ENCODE data around the gene HOXD11.
A peak's percentile ranks its signal among the peaks of the same experiment; 100 is the strongest.

Gene HOXD11

DNA sequence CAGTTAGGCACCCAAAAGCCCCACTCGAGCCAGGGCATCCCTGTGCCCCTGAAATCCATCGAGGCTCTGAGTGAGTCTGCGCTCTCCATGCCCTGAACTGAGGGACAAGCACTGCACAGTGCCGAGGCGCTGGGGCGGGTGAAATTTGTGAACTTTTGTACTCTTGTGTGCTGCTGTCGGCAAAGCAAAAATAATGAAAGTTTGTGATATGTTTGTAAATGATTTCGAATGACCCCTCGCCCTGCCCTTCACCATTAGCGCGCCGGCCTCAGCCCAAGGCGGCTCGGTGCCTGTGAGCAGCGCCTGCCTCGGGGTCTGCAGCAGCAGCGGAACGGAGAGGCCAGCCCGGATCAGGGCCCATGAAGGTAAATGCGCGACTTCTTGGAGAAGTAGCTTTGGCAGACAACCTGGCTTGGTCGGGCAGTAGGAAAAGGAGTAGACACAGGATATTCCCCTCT lies 42.4 kb downstream of the HOXD11 start:
- no peaks in the 10 kb centered on the region for H3K4me1 ChIP-seq (ENCODE audit: control insufficient read depth, insufficient read depth, low read length, poor library complexity, severe bottlenecking)
- H3K27ac ChIP-seq (ENCODE audit: low read depth, low read length, severe bottlenecking): no peak overlapping the region
- no peaks in the 10 kb centered on the region for H3K36me3 ChIP-seq (ENCODE audit: control insufficient read depth, insufficient read depth, low read length)
- H3K9me3 ChIP-seq (ENCODE audit: control insufficient read depth, low read length): no peaks in the 10 kb centered on the region
- 8 to 10% methylated on average over 21 to 22 of the region's 22 CpGs for WGBS, 2 experiments (ENCODE audit: insufficient coverage in 2 of 2)
- H3K4me3 ChIP-seq (ENCODE audit: extremely low read depth, insufficient read depth, low read length, poor library complexity, severe bottlenecking): no peak overlapping the region

DNA sequence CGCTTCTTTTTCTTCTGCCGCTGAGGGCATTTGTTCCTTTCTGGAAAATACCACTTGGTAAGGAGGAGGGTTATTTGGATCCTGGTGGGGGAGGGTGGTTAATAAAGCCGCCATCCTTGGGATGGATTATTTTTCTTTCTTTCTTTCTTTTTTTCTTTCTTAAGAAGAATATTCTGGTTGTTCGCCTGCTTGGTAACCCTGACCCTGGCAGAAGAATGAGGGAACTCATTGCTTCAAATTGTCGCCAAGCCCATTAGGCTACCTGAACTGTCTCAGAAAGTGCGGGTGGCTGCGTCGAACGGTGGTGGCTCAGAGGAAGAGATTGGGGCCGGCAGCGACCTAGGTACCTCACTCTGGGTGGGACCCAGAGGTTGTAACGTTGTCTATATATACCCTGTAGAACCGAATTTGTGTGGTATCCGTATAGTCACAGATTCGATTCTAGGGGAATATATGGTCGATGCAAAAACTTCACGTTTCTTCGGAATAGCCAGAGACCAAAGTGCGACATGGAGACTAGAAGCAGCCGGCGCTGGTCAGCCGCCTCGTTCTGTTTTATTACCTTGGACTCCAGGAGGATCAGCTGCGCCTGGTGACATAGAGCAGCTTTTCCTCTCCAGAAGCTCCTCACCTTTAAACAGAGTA lies 43.0 kb downstream of the HOXD11 start:
- H3K4me1 ChIP-seq (ENCODE audit: control insufficient read depth, insufficient read depth, low read length, poor library complexity, severe bottlenecking): no peaks in the 10 kb centered on the region
- no peaks in the 10 kb centered on the region for H3K36me3 ChIP-seq (ENCODE audit: control insufficient read depth, insufficient read depth, low read length)
- H3K9me3 ChIP-seq (ENCODE audit: control insufficient read depth, low read length): no peaks in the 10 kb centered on the region
- 11 to 14% methylated on average over 12 to 20 of the region's 24 CpGs for WGBS, 2 experiments (ENCODE audit: insufficient coverage in 2 of 2)
- H3K4me3 ChIP-seq (ENCODE audit: extremely low read depth, insufficient read depth, low read length, poor library complexity, severe bottlenecking): no peak overlapping the region
- H3K27ac ChIP-seq (ENCODE audit: low read depth, low read length, severe bottlenecking): no peak overlapping the region

DNA sequence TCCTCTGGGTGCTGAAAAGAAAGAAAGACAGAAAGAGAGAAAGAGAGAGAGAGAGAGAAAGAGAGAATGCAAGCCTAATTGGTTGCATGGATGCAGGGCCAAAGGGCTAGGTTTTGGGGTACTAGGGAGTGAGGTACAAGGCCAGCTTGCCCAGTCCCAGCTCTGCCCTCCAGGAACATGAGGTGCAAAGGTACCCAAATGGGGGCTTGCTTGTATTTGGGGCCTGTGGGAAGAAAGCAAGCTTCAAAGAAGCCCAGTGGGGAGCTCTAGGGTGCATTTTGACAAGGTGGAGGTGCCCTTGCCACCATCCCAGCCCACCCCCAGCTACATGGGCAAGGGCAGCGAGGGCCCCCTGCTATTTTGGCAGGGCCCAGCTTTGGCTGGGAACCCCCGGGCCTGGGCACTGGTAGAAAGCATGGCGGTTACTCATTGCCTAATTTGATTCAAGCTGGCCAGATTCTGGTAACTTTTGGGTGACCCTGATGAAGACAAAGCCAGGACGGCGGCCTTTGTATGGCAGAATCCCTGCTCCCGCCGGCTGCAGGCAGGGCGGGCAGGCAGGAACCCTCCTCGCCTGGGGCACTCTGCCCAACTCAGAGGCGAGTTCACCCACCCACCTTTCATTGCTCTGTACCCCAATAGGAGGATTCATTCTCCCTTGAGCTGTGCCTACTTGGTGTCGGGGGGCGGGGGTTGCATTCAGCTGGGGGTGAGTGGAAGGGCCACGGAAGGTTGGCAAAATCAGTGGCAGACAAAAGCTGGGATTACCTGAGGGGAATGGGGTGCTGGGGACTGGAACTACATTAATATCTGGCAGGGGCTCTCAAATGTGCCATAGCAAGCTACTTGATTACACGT lies 43.7 kb downstream of the HOXD11 start:
- Histone ChIP-seq H3K27ac (ENCODE audit: low read depth, low read length, severe bottlenecking) (no peak overlapping the region), H3K9me3 (ENCODE audit: control insufficient read depth, low read length) (no peaks in the 10 kb centered on the region), H3K36me3 (ENCODE audit: control insufficient read depth, insufficient read depth, low read length) (no peaks in the 10 kb centered on the region), H3K4me3 (ENCODE audit: extremely low read depth, insufficient read depth, low read length, poor library complexity, severe bottlenecking) (peak overlapping the region; percentile 0), H3K4me1 (ENCODE audit: control insufficient read depth, insufficient read depth, low read length, poor library complexity, severe bottlenecking) (no peaks in the 10 kb centered on the region)
- 18 to 19% methylated on average over 9 to 10 of the region's 14 CpGs for WGBS, 2 experiments (ENCODE audit: insufficient coverage in 2 of 2)

DNA sequence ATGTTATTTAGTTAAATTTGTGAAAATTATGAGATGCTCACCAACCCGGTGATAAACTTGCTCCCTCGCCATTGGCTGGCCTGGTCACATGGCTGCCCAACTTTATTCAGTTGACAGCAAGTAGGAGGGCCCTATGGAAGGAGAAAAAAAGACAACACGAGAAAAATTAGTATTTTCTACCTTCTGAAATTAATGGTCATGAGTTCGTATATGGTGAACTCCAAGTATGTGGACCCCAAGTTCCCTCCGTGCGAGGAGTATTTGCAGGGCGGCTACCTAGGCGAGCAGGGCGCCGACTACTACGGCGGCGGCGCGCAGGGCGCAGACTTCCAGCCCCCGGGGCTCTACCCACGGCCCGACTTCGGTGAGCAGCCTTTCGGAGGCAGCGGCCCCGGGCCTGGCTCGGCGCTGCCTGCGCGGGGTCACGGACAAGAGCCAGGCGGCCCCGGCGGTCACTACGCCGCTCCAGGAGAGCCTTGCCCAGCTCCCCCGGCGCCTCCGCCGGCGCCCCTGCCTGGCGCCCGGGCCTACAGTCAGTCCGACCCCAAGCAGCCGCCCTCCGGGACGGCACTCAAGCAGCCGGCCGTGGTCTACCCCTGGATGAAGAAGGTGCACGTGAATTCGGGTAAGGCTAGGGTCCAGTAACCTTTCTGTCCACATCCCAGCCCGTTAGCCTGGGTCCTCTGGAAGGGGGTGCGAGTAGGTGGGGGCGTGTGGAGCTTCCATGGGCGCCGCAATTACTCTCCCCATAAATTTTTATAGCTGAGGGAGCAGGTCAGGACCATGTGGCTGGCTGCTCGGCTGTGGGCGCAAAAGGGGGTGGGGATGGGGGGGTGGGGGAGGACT lies 44.6 kb downstream of the HOXD11 start, which contains the start of gene HOXD4:
Gene HOXD4, plus strand, starts transcription at position 109 of the 846 bp plus-strand sequence. Its CDS starts 84 bp downstream, at position 193.
- Histone ChIP-seq H3K4me1 (ENCODE audit: control insufficient read depth, insufficient read depth, low read length, poor library complexity, severe bottlenecking) (no peaks in the 10 kb centered on the region), H3K4me3 (ENCODE audit: extremely low read depth, insufficient read depth, low read length, poor library complexity, severe bottlenecking) (peak within 1 kb of the TSS; percentile 0), H3K9me3 (ENCODE audit: control insufficient read depth, low read length) (no peaks in the 10 kb centered on the region), H3K36me3 (ENCODE audit: control insufficient read depth, insufficient read depth, low read length) (no peaks in the 10 kb centered on the region), H3K27ac (ENCODE audit: low read depth, low read length, severe bottlenecking) (no peak within 1 kb of the TSS)
- WGBS, 2 experiments (ENCODE audit: insufficient coverage in 2 of 2): 2% methylated on average over 22 to 43 of the region's 55 CpGs

DNA sequence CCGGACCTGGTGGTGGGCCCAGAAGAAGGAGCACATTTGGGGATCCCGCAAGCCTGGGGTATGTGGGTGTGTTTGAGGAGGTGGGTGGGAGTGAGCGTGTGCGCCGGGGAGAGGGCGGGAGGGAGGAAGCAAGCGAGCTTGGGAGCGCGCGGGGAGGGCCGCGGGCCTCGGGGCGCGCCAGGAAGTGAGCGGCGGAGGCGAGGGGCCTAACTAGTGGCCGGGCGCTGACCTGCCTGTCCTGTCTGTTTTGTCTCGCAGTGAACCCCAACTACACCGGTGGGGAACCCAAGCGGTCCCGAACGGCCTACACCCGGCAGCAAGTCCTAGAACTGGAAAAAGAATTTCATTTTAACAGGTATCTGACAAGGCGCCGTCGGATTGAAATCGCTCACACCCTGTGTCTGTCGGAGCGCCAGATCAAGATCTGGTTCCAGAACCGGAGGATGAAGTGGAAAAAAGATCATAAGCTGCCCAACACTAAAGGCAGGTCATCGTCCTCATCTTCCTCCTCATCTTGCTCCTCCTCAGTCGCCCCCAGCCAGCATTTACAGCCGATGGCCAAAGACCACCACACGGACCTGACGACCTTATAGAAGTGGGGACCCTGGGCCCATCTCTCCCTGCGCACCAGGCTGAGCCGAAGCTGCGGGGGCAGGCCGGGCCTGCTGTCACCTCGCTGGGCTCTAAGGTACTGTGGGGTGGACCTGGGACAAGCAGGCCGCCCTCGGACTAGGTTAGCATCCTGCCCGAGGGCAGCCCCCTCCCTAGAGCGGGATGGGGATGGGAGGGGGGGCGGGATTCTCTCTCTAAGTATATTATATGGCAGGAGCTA lies 45.5 kb downstream of the HOXD11 start:
- H3K27ac ChIP-seq (ENCODE audit: low read depth, low read length, severe bottlenecking): no peak overlapping the region
- H3K36me3 ChIP-seq (ENCODE audit: control insufficient read depth, insufficient read depth, low read length): no peaks in the 10 kb centered on the region
- H3K4me1 ChIP-seq (ENCODE audit: control insufficient read depth, insufficient read depth, low read length, poor library complexity, severe bottlenecking): no peaks in the 10 kb centered on the region
- WGBS, 2 experiments (ENCODE audit: insufficient coverage in 2 of 2): 4 to 7% methylated on average over 28 to 29 of the region's 48 CpGs
- no peaks in the 10 kb centered on the region for H3K9me3 ChIP-seq (ENCODE audit: control insufficient read depth, low read length)
- no peak overlapping the region for H3K4me3 ChIP-seq (ENCODE audit: extremely low read depth, insufficient read depth, low read length, poor library complexity, severe bottlenecking)

DNA sequence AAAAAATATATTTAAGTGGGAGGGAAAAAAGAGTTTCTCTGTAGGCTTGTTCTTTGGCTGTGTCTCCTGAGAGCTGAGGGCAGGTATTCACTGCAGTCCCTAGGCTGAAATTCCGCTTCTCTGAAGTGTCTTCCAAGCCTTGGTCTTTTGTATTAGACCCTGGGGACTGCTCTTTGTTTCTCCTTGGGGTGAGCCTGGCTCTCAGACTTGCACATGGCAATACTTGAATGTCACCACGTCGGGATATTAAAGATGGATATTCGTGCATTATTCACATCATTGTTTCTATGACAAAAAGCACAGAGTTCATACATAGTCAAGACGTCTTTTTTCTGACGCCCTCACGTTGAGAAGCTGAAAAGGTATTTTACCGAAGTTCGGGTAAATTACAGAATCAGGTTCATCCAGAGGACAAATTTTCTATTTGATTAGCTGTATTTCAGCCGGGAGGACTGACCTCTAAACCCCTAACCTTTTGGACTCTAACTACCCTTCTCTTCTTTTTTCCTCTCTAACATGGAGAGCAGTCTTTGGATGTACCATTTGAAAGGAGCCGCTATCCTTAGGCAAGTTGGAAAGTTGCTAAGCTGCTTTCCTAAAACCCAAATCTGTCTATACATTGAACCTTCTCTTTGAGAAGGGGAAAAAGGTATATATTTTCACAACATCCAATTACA lies 47.6 kb downstream of the HOXD11 start:
- no peaks in the 10 kb centered on the region for H3K36me3 ChIP-seq (ENCODE audit: control insufficient read depth, insufficient read depth, low read length)
- no peak overlapping the region for H3K4me3 ChIP-seq (ENCODE audit: extremely low read depth, insufficient read depth, low read length, poor library complexity, severe bottlenecking)
- no peaks in the 10 kb centered on the region for H3K9me3 ChIP-seq (ENCODE audit: control insufficient read depth, low read length)
- 6 to 8% methylated on average over 7 to 8 of the region's 11 CpGs for WGBS, 2 experiments (ENCODE audit: insufficient coverage in 2 of 2)
- H3K27ac ChIP-seq (ENCODE audit: low read depth, low read length, severe bottlenecking): no peak overlapping the region
- H3K4me1 ChIP-seq (ENCODE audit: control insufficient read depth, insufficient read depth, low read length, poor library complexity, severe bottlenecking): no peaks in the 10 kb centered on the region

DNA sequence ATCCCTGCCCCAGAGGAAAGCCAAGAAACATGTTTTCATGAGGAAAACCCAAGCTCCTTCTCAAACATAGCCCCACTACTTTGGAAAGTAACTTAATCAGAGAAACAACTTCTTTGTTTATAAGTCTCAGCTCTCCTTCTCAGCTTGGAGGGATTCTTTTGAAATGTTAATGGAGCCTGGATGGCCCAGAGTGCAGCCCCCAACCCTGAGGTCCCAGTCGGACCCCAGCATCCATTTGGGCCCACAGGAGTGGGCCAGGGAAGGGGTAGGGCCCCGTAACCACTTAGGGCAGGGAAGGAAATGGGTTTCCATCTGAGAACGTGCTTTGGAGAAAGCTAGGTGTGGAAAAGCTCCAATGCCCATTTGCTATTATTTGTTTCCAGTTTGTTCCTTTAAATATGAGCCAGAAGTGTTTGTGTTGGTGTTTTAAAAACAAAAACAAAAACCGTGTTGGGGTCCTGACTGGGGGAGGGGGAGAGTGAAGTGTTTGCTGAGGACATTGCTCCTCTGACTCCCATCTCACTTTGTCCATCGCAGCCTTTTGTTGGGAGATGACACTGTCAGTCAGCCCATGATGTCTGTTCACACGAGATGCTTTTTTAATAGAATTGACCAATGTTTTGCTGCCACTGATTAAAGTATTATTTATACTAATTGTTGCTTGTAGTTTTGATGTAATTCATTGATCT lies 48.4 kb downstream of the HOXD11 start:
- Histone ChIP-seq H3K4me1 (ENCODE audit: control insufficient read depth, insufficient read depth, low read length, poor library complexity, severe bottlenecking) (no peaks in the 10 kb centered on the region), H3K4me3 (ENCODE audit: extremely low read depth, insufficient read depth, low read length, poor library complexity, severe bottlenecking) (no peak overlapping the region)
- 0 to 4% methylated on average over 3 to 4 of the region's 6 CpGs for WGBS, 2 experiments (ENCODE audit: insufficient coverage in 2 of 2)

DNA sequence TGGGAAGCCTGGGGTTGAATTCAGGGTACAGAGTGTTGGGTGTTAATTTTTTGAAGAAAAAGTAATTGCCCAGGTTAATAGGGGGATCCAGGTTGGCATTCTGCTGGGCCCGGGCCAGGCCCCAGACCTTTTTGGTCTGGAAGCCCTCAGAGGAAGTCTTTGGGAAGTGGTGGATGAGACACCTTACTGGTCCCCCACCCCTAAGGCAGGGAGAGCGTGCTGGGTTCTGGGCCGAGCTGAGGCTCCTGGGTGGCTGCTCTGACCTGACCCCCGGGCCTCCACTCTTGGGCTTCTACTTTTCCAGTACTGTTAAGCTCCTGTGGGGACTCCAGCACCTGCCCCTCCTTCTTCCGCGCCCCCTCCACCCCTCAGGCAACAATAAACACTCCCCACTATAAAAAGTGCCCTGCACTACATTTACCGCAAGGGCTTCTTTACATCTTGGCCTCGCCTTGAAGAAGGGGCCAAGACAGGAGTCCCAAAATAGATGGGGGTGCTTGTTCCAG lies 49.3 kb downstream of the HOXD11 start:
- 0 to 13% methylated on average over 3 to 4 of the region's 8 CpGs for WGBS, 2 experiments (ENCODE audit: insufficient coverage in 2 of 2)
- no peak overlapping the region for H3K27ac ChIP-seq (ENCODE audit: low read depth, low read length, severe bottlenecking)
- H3K4me3 ChIP-seq (ENCODE audit: extremely low read depth, insufficient read depth, low read length, poor library complexity, severe bottlenecking): no peak overlapping the region
- no peaks in the 10 kb centered on the region for H3K9me3 ChIP-seq (ENCODE audit: control insufficient read depth, low read length)
- no peaks in the 10 kb centered on the region for H3K4me1 ChIP-seq (ENCODE audit: control insufficient read depth, insufficient read depth, low read length, poor library complexity, severe bottlenecking)
- H3K36me3 ChIP-seq (ENCODE audit: control insufficient read depth, insufficient read depth, low read length): no peaks in the 10 kb centered on the region

More for the DNA sequence above, 48.4 kb downstream of the HOXD11 start:
- Histone ChIP-seq H3K36me3 (ENCODE audit: control insufficient read depth, insufficient read depth, low read length) (no peaks in the 10 kb centered on the region), H3K9me3 (ENCODE audit: control insufficient read depth, low read length) (no peaks in the 10 kb centered on the region), H3K27ac (ENCODE audit: low read depth, low read length, severe bottlenecking) (no peak overlapping the region)

DNA sequence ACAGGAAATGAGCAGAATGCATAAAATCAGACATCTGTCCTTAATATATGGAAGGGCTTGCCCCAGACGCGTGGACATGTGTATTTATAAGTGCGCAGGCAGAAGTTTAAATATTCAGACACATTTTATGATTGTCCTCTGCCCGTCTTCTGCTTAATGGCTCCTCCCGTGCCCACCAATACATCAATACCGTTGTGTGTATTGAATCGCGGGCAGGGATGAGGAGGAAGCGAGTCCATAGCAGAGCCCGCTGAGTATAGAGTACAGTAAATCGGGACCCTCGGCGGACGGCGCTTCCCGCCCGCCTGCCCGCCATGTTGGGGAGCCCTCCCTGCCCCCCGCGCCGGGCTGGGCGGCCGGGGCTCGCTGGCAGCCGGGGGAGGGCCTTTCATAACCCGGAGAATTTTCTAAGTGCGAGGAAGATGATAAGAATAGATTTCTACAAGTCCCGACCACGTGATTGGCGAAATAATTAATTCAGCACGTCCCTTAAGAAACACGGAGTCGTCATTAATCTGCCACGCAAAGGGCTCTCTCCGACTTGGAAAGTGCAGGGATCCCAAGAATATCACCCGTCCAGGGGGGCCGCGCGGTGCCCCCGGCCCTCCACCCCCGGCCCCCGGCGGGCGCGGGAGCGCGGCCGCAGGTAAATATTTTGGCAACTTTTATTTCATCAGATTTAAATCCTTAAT lies 49.9 kb downstream of the HOXD11 start, which contains the start of gene HOXD3:
Gene HOXD3, plus strand, starts transcription at position 501 of the 692 bp plus-strand sequence. CDS start 11,808 bp downstream, outside the sequence.
- H3K9me3 ChIP-seq (ENCODE audit: control insufficient read depth, low read length): no peaks in the 10 kb centered on the region
- whole genome bisulfite sequencing, 2 experiments (ENCODE audit: insufficient coverage in 2 of 2): 2 to 3% methylated on average over 23 to 36 of the region's 48 CpGs
- no peaks in the 10 kb centered on the region for H3K4me1 ChIP-seq (ENCODE audit: control insufficient read depth, insufficient read depth, low read length, poor library complexity, severe bottlenecking)
- H3K4me3 ChIP-seq (ENCODE audit: extremely low read depth, insufficient read depth, low read length, poor library complexity, severe bottlenecking): no peak within 1 kb of the TSS
- H3K36me3 ChIP-seq (ENCODE audit: control insufficient read depth, insufficient read depth, low read length): no peaks in the 10 kb centered on the region
- peak within 1 kb of the TSS; percentile 29 for H3K27ac ChIP-seq (ENCODE audit: low read depth, low read length, severe bottlenecking)

Data from mesodermal cell (in vitro differentiated cells).